ENCODE results near the gene RP2.

GRCh38 chrX:46918434-46918833 is 81.6 kb downstream of the RP2 start:
- TF ChIP-seq GABPA (IDR thresholded peaks at IDR 0.05 in 1 of 2, conservative IDR thresholded peaks at IDR 0.05 in 1 of 2) (no peak), YY1 (IDR thresholded peaks at IDR 0.05) (peak; percentile 37), CTCF (IDR thresholded peaks at IDR 0.05; ENCODE audit: low read depth, low read length, missing input control) (no peak), MAX (IDR thresholded peaks at IDR 0.05) (no peak), RXRA (IDR thresholded peaks at IDR 0.05) (peak; percentile 10 to 60), RAD21 (IDR thresholded peaks at IDR 0.05) (no peak), TAF1 (conservative IDR thresholded peaks at IDR 0.05) (no peak), EGR1 (IDR thresholded peaks at IDR 0.05; ENCODE audit: low read depth in 2 of 2) (no peak), FOXA1 (IDR thresholded peaks at IDR 0.05) (peak; percentile 72)
